ENCODE measurements around the gene ZBTB7C. TPM values are rescaled to one million over a fixed set of nuclear protein-coding genes. Genes with fewer than 3 reads are reported as not detected.

The ZBTB7C gene
- polyA plus RNA-seq, 2 of the 4 experiments (the other 2 are of a cell fraction): 0.10 to 0.12 TPM

DNA sequence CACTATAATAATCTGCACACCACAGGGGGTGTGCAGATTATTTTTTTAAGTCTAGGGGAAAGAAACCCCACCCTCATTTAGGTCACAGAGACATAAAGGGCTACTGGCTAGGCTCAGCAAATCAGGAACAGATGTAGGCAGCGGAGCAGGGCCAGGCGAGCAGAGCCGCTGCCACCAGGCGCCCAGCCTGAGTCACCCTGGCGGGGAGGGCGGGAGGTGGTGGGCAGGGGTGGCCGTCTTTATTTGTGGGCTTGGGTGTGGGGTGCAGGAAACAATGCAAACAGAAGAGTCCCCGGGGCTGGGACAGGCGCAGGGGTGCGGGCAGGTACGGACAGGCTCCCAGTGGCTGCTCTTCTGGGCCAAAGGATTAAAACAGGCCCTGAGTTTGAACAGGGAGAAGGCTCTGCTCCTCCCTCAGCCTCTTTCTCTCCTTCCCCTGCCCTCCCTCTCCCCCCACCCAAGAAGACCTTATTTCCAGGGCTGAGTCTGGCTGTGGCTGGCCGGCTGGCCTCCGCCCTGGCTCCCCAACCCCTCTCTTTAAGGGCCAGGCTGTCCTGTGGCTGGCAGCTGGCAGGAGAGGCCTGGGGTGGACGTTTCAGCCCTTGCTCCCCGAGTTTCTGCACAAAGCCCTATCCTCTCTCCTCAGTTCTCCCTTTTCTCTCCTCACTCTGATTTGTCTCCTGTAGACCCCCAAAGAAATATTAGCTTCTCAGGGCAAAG, 335.8 kb downstream of the ZBTB7C start (continued):
- TF ChIP-seq, protein P1, sequence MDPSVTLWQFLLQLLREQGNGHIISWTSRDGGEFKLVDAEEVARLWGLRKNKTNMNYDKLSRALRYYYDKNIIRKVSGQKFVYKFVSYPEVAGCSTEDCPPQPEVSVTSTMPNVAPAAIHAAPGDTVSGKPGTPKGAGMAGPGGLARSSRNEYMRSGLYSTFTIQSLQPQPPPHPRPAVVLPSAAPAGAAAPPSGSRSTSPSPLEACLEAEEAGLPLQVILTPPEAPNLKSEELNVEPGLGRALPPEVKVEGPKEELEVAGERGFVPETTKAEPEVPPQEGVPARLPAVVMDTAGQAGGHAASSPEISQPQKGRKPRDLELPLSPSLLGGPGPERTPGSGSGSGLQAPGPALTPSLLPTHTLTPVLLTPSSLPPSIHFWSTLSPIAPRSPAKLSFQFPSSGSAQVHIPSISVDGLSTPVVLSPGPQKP (IDR thresholded peaks at IDR 0.05; ENCODE audit: low read depth, low read length): no peak
- TF ChIP-seq KDM5A (IDR thresholded peaks at IDR 0.05) (no peak), FOSB (CRISPR knock-in tag; IDR thresholded peaks at IDR 0.05) (no peak), RCOR1 (IDR thresholded peaks at IDR 0.05; ENCODE audit: low read depth, low read length) (no peak)
- TF ChIP-seq, protein P2, sequence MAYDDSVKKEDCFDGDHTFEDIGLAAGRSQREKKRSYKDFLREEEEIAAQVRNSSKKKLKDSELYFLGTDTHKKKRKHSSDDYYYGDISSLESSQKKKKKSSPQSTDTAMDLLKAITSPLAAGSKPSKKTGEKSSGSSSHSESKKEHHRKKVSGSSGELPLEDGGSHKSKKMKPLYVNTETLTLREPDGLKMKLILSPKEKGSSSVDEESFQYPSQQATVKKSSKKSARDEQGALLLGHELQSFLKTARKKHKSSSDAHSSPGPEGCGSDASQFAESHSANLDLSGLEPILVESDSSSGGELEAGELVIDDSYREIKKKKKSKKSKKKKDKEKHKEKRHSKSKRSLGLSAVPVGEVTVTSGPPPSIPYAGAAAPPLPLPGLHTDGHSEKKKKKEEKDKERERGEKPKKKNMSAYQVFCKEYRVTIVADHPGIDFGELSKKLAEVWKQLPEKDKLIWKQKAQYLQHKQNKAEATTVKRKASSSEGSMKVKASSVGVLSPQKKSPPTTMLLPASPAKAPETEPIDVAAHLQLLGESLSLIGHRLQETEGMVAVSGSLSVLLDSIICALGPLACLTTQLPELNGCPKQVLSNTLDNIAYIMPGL (CRISPR knock-in tag; IDR thresholded peaks at IDR 0.05; ENCODE audit: borderline replicate concordance): no peak

DNA sequence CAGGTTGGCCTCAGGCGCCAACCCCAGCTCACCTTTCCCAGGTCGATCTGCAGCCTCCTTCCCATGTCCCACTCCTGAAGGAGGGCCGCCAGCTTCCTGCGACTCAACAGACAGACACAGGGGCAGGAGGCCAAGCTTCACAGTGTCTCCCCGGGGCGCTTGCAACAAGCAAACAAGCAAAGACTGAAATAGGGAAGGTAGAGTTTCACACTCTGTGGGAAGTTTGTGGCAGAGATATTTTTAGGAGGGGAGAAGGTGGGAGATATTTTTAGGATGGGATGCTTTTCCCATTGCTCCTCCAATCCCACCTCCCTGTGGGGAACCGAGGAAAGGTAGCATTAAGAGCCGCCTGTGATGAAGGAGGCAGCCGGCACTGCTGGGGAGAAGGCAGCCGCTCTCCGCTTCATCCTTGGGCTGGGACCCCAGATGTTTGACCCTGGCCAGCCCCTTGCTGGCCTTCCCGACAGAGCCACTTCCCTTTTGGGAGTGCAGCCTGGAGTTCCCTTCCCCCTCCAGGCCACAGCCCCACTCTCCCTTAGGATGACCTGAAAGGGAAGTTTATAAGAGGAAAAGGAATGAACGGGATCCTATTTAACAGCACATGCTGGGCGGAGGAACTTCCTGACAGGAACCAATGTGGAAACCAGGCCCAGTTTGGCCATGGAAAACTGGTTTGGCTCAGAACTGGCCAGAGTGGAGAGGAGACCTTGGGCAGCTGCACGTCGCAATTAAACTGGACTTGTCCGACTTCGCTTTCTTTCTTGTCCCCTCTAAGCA, 336.6 kb downstream of the ZBTB7C start:
- POLR2A ChIA-PET: no interaction called here
- 72% methylated on average over 18 of the region's 18 CpGs for WGBS (ENCODE audit: missing lambda C conversion rate)
- no peak for DNase-seq (ENCODE audit: low read depth in 1 of 2, low spot score in 1 of 2)
- H3K4me1 ChIP-seq: no peaks in the 10 kb centered on the region
- ATAC-seq: no peak
- no peak for FAIRE-seq
- H3K4me3 ChIP-seq: no peak overlapping the region
- no peaks in the 10 kb centered on the region for H3K9me3 ChIP-seq
- CTCF ChIA-PET: no interaction called here
- H3K27ac ChIP-seq: no peak overlapping the region
- no peak overlapping the region for H3K4me2 ChIP-seq
- TF ChIP-seq SMC3 (IDR thresholded peaks at IDR 0.05): no peak
- no peak for TF ChIP-seq SREBF2 (IDR thresholded peaks at IDR 0.05)
- no peak for TF ChIP-seq EP300 (IDR thresholded peaks at IDR 0.05)
- no peak for TF ChIP-seq RNF2 (IDR thresholded peaks at IDR 0.05; ENCODE audit: borderline replicate concordance, low read depth)
- TF ChIP-seq RCOR1 (IDR thresholded peaks at IDR 0.05; ENCODE audit: low read depth, low read length): no peak
- no peak for TF ChIP-seq HEYL (CRISPR knock-in tag; IDR thresholded peaks at IDR 0.05)
- TF ChIP-seq HDAC2 (IDR thresholded peaks at IDR 0.05): no peak
- no peak for TF ChIP-seq EHF (CRISPR knock-in tag; IDR thresholded peaks at IDR 0.05)
- TF ChIP-seq CHD4 (IDR thresholded peaks at IDR 0.05; ENCODE audit: borderline replicate concordance): no peak

DNA sequence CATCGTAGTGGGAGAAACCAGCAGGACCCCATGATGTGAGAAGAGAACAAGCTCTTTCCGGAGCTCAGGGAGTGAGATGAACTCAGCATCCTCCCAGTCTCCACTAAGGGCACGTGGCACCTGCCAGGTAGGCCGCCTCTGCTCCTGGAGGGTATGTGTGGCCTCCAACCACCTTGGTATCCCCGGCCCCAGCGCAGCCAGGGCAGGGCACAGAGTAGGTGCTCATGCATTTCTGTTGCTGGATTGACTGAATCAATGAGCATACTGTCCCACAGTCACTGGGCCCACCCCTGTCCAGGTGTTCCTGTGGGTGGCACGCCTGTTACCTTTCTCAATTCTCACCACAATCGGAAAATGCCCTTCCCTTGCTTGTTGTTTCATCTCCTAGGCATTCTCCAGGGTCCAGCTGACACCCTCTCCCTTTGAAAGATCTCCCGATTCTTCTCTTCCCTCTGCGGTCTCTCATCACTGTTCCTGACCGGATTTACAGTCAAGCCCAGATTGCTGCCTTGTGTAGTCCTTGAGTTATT, 340.2 kb downstream of the ZBTB7C start:
- H3K9me3 ChIP-seq: no peaks in the 10 kb centered on the region
- DNase-seq (ENCODE audit: low read depth in 1 of 2, low spot score in 1 of 2) (no peak), FAIRE-seq (no peak), ATAC-seq (no peak)
- no peak overlapping the region for H3K4me3 ChIP-seq
- ChIA-PET POLR2A (no interaction called here), CTCF (interaction anchor here (0.7 kb wide), 1 partner anchor 27 kb away, joined by 6 read pairs; no protein-coding TSS in a partner anchor)
- TF ChIP-seq KDM5A (IDR thresholded peaks at IDR 0.05) (no peak), KDM1A (IDR thresholded peaks at IDR 0.05; ENCODE audit: low read depth) (no peak), FOSB (CRISPR knock-in tag; IDR thresholded peaks at IDR 0.05) (no peak), PHF8 (IDR thresholded peaks at IDR 0.05; ENCODE audit: borderline replicate concordance, low read depth) (no peak), SMC3 (IDR thresholded peaks at IDR 0.05) (no peak), POLR2A (IDR thresholded peaks at IDR 0.05; ENCODE audit: low read length) (no peak), GATA3 (IDR thresholded peaks at IDR 0.05; ENCODE audit: borderline replicate concordance) (no peak), ZNF302 (CRISPR knock-in tag; IDR thresholded peaks at IDR 0.05) (no peak), MAFK (IDR thresholded peaks at IDR 0.05; ENCODE audit: partially characterized antibody) (no peak), TFCP2L1 (CRISPR knock-in tag; IDR thresholded peaks at IDR 0.05) (no peak), BHLHE40 (IDR thresholded peaks at IDR 0.05; ENCODE audit: low read depth, low read length) (no peak), HEYL (CRISPR knock-in tag; IDR thresholded peaks at IDR 0.05) (no peak)
- H3K27ac ChIP-seq: no peak overlapping the region
- 68% methylated on average over 10 of the region's 11 CpGs for WGBS (ENCODE audit: missing lambda C conversion rate)
- no peak overlapping the region for H3K4me2 ChIP-seq
- no peaks in the 10 kb centered on the region for H3K4me1 ChIP-seq

All from A549 (cell line).